SK-N-SH (cell line): Measurements from ENCODE around the gene LRMDA. TPM values are rescaled to one million over a fixed set of nuclear protein-coding genes. Genes with fewer than 3 reads are reported as not detected.

Source experiments
- CTCF ChIA-PET: fragments of 300-600, 350-600 bp; formaldehyde crosslinking; extraction: SDS; loops from one replicate; lab custom pipeline; 2021; lab: Yijun Ruan, JAX
- POLR2A ChIA-PET: fragments of 350-600 bp; sonication (Branson Sonifier 250); formaldehyde crosslinking; extraction: SDS; loops from one replicate; lab custom pipeline; 2020; ENCODE audit warnings: antibody characterized with exemption, inconsistent platforms; lab: Yijun Ruan, JAX
- DNase-seq: peaks from one replicate; pipeline ENCODE4 v3.0.0; 2012
- H2AFZ ChIP-seq: fragments of 200-600 bp; sonication (generic); 2 replicates; pipeline ENCODE4 v1.8.1; 2016; ENCODE audit warnings: antibody characterized with exemption, mild to moderate bottlenecking, low read depth
- H3F3A ChIP-seq: fragments of 200-600 bp; sonication (generic); replicated peaks from 2 replicates; pipeline ENCODE3; 2016; ENCODE audit warnings: antibody characterized with exemption, mild to moderate bottlenecking; ENCODE audit not compliant: insufficient read depth
- H3K27ac ChIP-seq, 2 experiments: fragments of 200-500 bp in 1 of 2; fragments of 200-600 bp in 1 of 2; sonication (Bioruptor generic) in 1 of 2; sonication (generic), shearing (Covaris generic) in 1 of 2; 2 replicates each; pipeline versions ENCODE4 v1.5.1 to v1.6.1; 2014 to 2016; ENCODE audit warnings: low read depth in 2 of 2, inconsistent platforms in 1 of 2, low read length in 1 of 2, mild to moderate bottlenecking in 1 of 2, mixed read lengths in 1 of 2
- H3K27me3 ChIP-seq: fragments of 200-600 bp; sonication (generic), shearing (Covaris generic); 2 replicates; pipeline ENCODE4 v1.6.1; 2016; ENCODE audit warnings: mixed run types; ENCODE audit not compliant: insufficient read depth
- H3K36me3 ChIP-seq, 2 experiments: fragments of 200-500 bp in 1 of 2; fragments of 200-600 bp in 1 of 2; sonication (Bioruptor generic) in 1 of 2; sonication (generic) in 1 of 2; replicated peaks in 1 of 2; 2 replicates each; pipeline versions ENCODE3 to v1.5.1; 2014 to 2016; ENCODE audit warnings: low read length in 1 of 2, mild to moderate bottlenecking in 1 of 2; ENCODE audit not compliant: insufficient read depth in 2 of 2, control insufficient read depth in 1 of 2
- H3K4me1 ChIP-seq, 2 experiments: fragments of 200-500 bp in 1 of 2; fragments of 200-600 bp in 1 of 2; sonication (Bioruptor generic) in 1 of 2; sonication (generic), shearing (Covaris generic) in 1 of 2; 2 replicates each; pipeline versions ENCODE4 v1.5.1 to v1.6.1; 2014 to 2016; ENCODE audit warnings: low read depth in 1 of 2, low read length in 1 of 2, mixed run types in 1 of 2; ENCODE audit not compliant: insufficient read depth in 2 of 2, control insufficient read depth in 1 of 2
- H3K4me2 ChIP-seq: fragments of 200-600 bp; sonication (generic), shearing (Covaris generic); 2 replicates; pipeline ENCODE4 v1.6.1; 2017; ENCODE audit warnings: mixed run types
- H3K4me3 ChIP-seq, 2 experiments: fragments of 200-500 bp in 1 of 2; fragments of 200-600 bp in 1 of 2; sonication (Bioruptor generic) in 1 of 2; sonication (generic), shearing (Covaris generic) in 1 of 2; 2 replicates each; pipeline versions ENCODE4 v1.5.1 to v1.8.1; 2014 to 2016; ENCODE audit warnings: low read depth in 2 of 2, inconsistent platforms in 1 of 2, low read length in 1 of 2, mild to moderate bottlenecking in 1 of 2, mixed read lengths in 1 of 2, moderate library complexity in 1 of 2
- H3K79me2 ChIP-seq: fragments of 200-600 bp; sonication (generic); 2 replicates; pipeline ENCODE4 v1.8.1; 2017; ENCODE audit warnings: mild to moderate bottlenecking; ENCODE audit not compliant: insufficient read depth
- H3K9ac ChIP-seq: fragments of 200-600 bp; sonication (generic); 2 replicates; pipeline ENCODE4 v1.6.1; 2017; ENCODE audit warnings: mixed run types
- H3K9me2 ChIP-seq: fragments of 200-600 bp; sonication (generic); 2 replicates; pipeline ENCODE4 v1.6.1; 2017; ENCODE audit warnings: mixed run types
- H3K9me3 ChIP-seq: fragments of 200-600 bp; sonication (generic); 2 replicates; pipeline ENCODE4 v1.6.1; 2017; ENCODE audit warnings: mixed run types, mild to moderate bottlenecking, moderate library complexity
- H4K20me1 ChIP-seq: fragments of 200-600 bp; sonication (generic); 2 replicates; pipeline ENCODE4 v1.6.1; 2017; ENCODE audit warnings: mild to moderate bottlenecking, mixed run types; ENCODE audit not compliant: insufficient read depth
- CHD2 ChIP-seq: fragments of 150-350 bp; IDR thresholded peaks from 2 replicates; pipeline ENCODE4 v1.6.1; 2018; ENCODE audit warnings: low read length; ENCODE audit not compliant: partially characterized antibody
- ELF1 ChIP-seq: IDR thresholded peaks from 2 replicates; pipeline ENCODE4 v1.4.0; 2012
- EZH2phosphoT487 ChIP-seq: fragments of 200-600 bp; sonication (generic); IDR thresholded peaks from 2 replicates; pipeline ENCODE4 v1.6.1; 2017; ENCODE audit warnings: low read depth, mixed run types, mild to moderate bottlenecking, antibody characterized with exemption, moderate library complexity, borderline replicate concordance
- GABPA ChIP-seq: IDR thresholded peaks from 2 replicates; pipeline ENCODE4 v1.4.0; 2012; ENCODE audit warnings: low read depth, mild to moderate bottlenecking
- IRF3 ChIP-seq: fragments of 150-350 bp; IDR thresholded peaks from 2 replicates; pipeline ENCODE4 v1.6.1; 2016; ENCODE audit warnings: mild to moderate bottlenecking, low read depth, low read length
- MEF2A ChIP-seq: IDR thresholded peaks from 2 replicates; pipeline ENCODE4 v1.4.0; 2012; ENCODE audit warnings: low read depth, borderline replicate concordance
- MXI1 ChIP-seq: IDR thresholded peaks from 2 replicates; pipeline ENCODE4 v1.6.1; 2012; ENCODE audit warnings: mild to moderate bottlenecking, low read depth, low read length, improper control_type of control experiment
- NRF1 ChIP-seq: IDR thresholded peaks from 2 replicates; pipeline ENCODE4 v1.6.1; 2012; ENCODE audit warnings: low read depth, mild to moderate bottlenecking, low read length
- POLR2AphosphoS5 ChIP-seq: IDR thresholded peaks from 2 replicates; pipeline ENCODE4 v1.6.1; 2012; ENCODE audit warnings: low read depth, low read length
- TAF1 ChIP-seq: IDR thresholded peaks from 2 replicates; pipeline ENCODE4 v1.6.1; 2012; ENCODE audit warnings: low read depth, mild to moderate bottlenecking, low read length, moderate library complexity, borderline replicate concordance
- YY1 ChIP-seq: IDR thresholded peaks from 2 replicates; pipeline ENCODE4 v1.4.0; 2012; ENCODE audit warnings: low read depth, mild to moderate bottlenecking
- WGBS: methylation state at CpG from one replicate; pipeline ENCODE4 v1.1.6; 2017; ENCODE audit warnings: low lambda C conversion rate; 5-methylcytosine and 5-hydroxymethylcytosine counted together
- polyA plus RNA-seq, 3 experiments: library from polyadenylated mRNA; depleted of rRNA; stranded (reverse); fragments of >200 nt; gene quantifications; 2 replicates each; pipeline ENCODE4 v1.2.3, GENCODE V29; 2012
- TF ChIP-seq, protein P1 (sequence below): fragments of 150-350 bp; IDR thresholded peaks from 2 replicates; pipeline ENCODE4 v1.6.1; 2017; ENCODE audit warnings: antibody characterized with exemption, low read length, low read depth, borderline replicate concordance

Gene LRMDA
- polyA plus RNA-seq, 1 of the 3 experiments (the other 2 are of a cell fraction): 0.95 TPM

DNA sequence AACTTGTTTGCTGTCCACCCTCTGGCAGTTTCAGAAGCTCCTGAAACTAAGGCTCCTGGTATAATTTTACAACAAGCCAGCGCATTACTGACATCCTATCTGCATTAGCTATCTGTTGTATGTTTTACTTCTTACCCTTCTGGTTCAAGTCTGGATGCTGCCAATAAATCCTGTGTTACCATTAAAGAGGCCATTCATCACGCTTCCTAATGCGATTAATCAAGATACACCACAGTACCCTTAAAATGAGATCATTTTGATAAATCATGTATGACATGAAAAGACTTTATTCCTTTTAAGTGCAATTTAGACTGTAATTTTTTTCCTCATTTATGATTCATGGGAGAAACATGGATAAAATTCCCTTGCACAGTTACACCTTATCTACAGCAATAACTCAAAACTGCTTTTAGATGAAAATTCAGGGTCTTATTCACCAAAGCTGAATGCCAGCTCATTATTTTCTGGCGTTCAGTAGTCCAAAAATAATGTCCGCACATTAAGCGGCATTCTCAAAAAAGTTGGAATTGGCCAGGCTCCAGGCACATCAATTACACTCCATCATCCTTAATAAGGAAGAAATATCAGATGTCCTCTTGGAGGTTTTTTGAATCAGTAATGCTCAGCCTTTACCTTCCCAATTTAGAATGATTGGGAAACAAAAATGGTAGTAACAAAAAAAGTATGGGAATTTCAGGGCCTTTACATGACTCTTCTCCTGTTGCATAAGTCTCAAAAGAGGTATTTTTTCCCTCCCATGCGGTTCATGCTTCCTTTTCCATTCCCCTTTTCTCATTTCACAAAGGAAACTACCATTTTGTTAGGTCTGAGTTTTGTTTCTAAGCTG is 878.5 kb downstream of the LRMDA start (continued):
- TF ChIP-seq MEF2A: peak; percentile 85
- TF ChIP-seq NRF1: no peak
- no peak; the same call in 1 of the 2 replicates for TF ChIP-seq EZH2phosphoT487
- TF ChIP-seq ELF1: peak; percentile 46; the same call in 1 of the 2 replicates
- peak; percentile 27; the same call in 1 of the 2 replicates for TF ChIP-seq TAF1
- TF ChIP-seq IRF3: no peak
- TF ChIP-seq GABPA: peak; percentile 42
- peak; percentile 12 for TF ChIP-seq CHD2
- TF ChIP-seq, protein P1, sequence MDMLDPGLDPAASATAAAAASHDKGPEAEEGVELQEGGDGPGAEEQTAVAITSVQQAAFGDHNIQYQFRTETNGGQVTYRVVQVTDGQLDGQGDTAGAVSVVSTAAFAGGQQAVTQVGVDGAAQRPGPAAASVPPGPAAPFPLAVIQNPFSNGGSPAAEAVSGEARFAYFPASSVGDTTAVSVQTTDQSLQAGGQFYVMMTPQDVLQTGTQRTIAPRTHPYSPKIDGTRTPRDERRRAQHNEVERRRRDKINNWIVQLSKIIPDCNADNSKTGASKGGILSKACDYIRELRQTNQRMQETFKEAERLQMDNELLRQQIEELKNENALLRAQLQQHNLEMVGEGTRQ: no peak
- TF ChIP-seq MXI1: no peak
- TF ChIP-seq, all 33 proteins: peak for 25

DNA sequence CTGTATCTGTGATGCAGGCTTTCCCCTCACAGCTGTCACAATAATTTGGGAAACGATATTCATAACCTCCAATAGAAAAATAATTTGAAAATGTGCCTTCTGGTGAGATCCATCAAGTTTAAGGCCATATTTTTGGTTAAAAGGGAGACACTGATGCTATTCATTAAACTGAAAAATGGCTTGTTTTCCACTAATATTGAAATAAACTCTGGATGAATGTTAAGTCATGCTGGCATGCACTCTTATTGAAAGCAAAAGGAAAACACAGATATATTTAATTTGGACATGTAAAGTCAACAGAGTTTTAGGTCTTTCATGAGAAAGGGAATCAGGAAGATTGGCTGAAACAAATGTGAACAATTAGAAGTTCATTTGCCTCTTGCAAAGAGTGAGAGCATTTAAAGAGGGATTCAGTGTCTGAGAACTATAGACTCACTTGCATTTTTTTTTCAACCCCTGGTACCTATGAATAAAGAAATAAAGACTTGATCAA is 879.2 kb downstream of the LRMDA start:
- H3K4me3 ChIP-seq: no peak overlapping the region
- no peak overlapping the region; the same call in 1 of the 2 replicates for H3K9ac ChIP-seq
- no peaks in the 10 kb centered on the region for H3K36me3 ChIP-seq
- POLR2A ChIA-PET: no interaction called here
- H3K9me2 ChIP-seq: no peaks in the 10 kb centered on the region
- no peaks in the 10 kb centered on the region for H3K79me2 ChIP-seq
- TF ChIP-seq YY1: no peak
- TF ChIP-seq POLR2AphosphoS5: no peak
- no peak for TF ChIP-seq ELF1
- TF ChIP-seq MXI1: no peak
- TF ChIP-seq, all 33 proteins: peak for 0
- H3F3A ChIP-seq: peaks cover 17% of the 10 kb centered on the region
- peaks cover 7 to 11% of the 10 kb centered on the region in 2 experiments for H3K4me1 ChIP-seq
- peak overlapping the region; percentile 61 to 93 for H3K27ac ChIP-seq
- no peaks in the 10 kb centered on the region for H3K9me3 ChIP-seq
- 28% methylated on average over 1 of the region's 1 CpG for WGBS
- H4K20me1 ChIP-seq: no peaks in the 10 kb centered on the region
- CTCF ChIA-PET: interaction anchor here (0.6 to 1.4 kb wide), 5 partner anchors 9 to 1085 kb away, joined by 3 to 7 read pairs (median 3); no protein-coding TSS in a partner anchor
- no peak overlapping the region for H2AFZ ChIP-seq
- H3K27me3 ChIP-seq: no peaks in the 10 kb centered on the region
- DNase-seq: no peak
- H3K4me2 ChIP-seq: no peak overlapping the region
